ENCODE measurements around the gene NLGN2. TPM values are rescaled to one million over a fixed set of nuclear protein-coding genes. Genes with fewer than 3 reads are reported as not detected.

NLGN2 gene
- 1 to 10 TPM in 1 of 2 donors, under 1 TPM in 1; 0.47 to 1.3 TPM for total RNA-seq
- 1 to 10 TPM in 1 of 2 donors, under 1 TPM in 1; 0.24 to 2.4 TPM for polyA plus RNA-seq

DNA sequence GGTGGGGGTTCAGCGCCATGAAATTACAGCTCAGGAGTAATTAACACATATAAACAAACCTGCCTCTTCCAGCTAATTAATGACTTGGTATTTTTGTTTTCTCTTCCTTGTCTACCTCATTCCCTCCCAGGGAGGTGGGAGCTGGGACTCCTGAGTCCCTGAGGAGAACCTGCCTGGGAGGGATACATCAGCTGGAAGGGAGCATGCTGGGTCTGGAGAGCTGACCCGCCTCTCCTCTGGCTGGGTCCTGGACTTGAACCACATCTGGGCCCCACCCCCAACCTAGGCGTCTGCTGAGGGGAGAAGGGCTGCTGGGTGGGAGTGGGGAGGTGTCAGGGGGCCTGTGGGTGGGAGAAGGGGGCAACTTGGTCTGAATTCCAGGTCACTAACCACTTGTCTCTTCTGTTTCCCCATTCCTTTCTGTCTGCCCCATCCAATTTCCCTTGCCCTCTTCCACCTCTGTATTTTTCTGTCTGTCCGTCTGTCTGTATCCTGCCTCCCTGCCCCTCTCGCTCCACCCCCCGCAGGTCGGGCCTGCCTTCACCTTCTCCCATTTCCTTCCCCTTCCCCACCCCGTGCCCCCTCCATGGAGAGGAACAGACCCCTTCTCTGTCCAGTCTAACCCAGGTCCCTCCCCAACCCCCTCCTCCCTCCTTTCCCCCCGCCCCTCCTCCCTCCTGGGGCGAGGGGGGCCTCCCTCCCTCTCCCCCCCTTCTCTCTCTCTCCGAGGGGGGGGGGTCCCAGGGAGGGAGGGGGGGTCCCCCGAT, at the start of gene NLGN2:
Gene NLGN2, plus strand, starts transcription at position 361 of the 767 bp plus-strand sequence. CDS start 411 bp downstream, outside the sequence.
- no peak within 1 kb of the TSS for H3K4me3 ChIP-seq (ENCODE audit: low read depth in 1 of 3, low read length in 3 of 3)
- H3K9me3 ChIP-seq (ENCODE audit: control insufficient read depth in 4 of 4, low read length in 3 of 4): no peaks in the 10 kb centered on the region
- no peak within 1 kb of the TSS for H3K27ac ChIP-seq (ENCODE audit: low read depth in 1 of 2, low read length in 2 of 2)
- TF ChIP-seq, protein P1, sequence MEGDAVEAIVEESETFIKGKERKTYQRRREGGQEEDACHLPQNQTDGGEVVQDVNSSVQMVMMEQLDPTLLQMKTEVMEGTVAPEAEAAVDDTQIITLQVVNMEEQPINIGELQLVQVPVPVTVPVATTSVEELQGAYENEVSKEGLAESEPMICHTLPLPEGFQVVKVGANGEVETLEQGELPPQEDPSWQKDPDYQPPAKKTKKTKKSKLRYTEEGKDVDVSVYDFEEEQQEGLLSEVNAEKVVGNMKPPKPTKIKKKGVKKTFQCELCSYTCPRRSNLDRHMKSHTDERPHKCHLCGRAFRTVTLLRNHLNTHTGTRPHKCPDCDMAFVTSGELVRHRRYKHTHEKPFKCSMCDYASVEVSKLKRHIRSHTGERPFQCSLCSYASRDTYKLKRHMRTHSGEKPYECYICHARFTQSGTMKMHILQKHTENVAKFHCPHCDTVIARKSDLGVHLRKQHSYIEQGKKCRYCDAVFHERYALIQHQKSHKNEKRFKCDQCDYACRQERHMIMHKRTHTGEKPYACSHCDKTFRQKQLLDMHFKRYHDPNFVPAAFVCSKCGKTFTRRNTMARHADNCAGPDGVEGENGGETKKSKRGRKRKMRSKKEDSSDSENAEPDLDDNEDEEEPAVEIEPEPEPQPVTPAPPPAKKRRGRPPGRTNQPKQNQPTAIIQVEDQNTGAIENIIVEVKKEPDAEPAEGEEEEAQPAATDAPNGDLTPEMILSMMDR (IDR thresholded peaks at IDR 0.05; ENCODE audit: low read depth, low read length, missing input control): no peak
- TF ChIP-seq FOXA2 (IDR thresholded peaks at IDR 0.05): no peak
- DNase-seq (ENCODE audit: low spot score): no peak
- H3K4me1 ChIP-seq (ENCODE audit: control insufficient read depth in 4 of 4, insufficient read depth in 4 of 4, low read length in 3 of 4): peaks cover 4 to 7% (median 6%) of the 10 kb centered on the region in 4 donors
- no peaks in the 10 kb centered on the region for H3K36me3 ChIP-seq (ENCODE audit: control insufficient read depth in 4 of 4, insufficient read depth in 3 of 4, low read depth in 1 of 4, low read length in 3 of 4)
- no peak within 1 kb of the TSS for H3K9ac ChIP-seq (ENCODE audit: low read depth in 1 of 2, low read length in 2 of 2)
- 55% methylated on average over 11 of the region's 12 CpGs for WGBS
- no peaks in the 10 kb centered on the region for H3K27me3 ChIP-seq (ENCODE audit: control insufficient read depth in 4 of 4, insufficient read depth in 4 of 4, low read length in 3 of 4)

- no peaks in the 10 kb centered on the region for H3K27me3 ChIP-seq (ENCODE audit: control insufficient read depth in 4 of 4, insufficient read depth in 4 of 4, low read length in 3 of 4)
- TF ChIP-seq YY1 (IDR thresholded peaks at IDR 0.05) (no peak), JUND (IDR thresholded peaks at IDR 0.05) (no peak)
- TF ChIP-seq, protein P1 (IDR thresholded peaks at IDR 0.05; ENCODE audit: low read depth, low read length, missing input control): no peak
- no peak overlapping the region for H3K9ac ChIP-seq (ENCODE audit: low read depth in 1 of 2, low read length in 2 of 2)
- 59% methylated on average over 3 of the region's 3 CpGs for WGBS
- H3K4me3 ChIP-seq (ENCODE audit: low read depth in 1 of 3, low read length in 3 of 3): no peak overlapping the region
- no peak for DNase-seq (ENCODE audit: low spot score)
- no peaks in the 10 kb centered on the region for H3K9me3 ChIP-seq (ENCODE audit: control insufficient read depth in 4 of 4, low read length in 3 of 4)
- no peak overlapping the region for H3K27ac ChIP-seq (ENCODE audit: low read depth in 1 of 2, low read length in 2 of 2)
- no peaks in the 10 kb centered on the region for H3K4me1 ChIP-seq (ENCODE audit: control insufficient read depth in 4 of 4, insufficient read depth in 4 of 4, low read length in 3 of 4)
- H3K36me3 ChIP-seq (ENCODE audit: control insufficient read depth in 4 of 4, insufficient read depth in 3 of 4, low read depth in 1 of 4, low read length in 3 of 4): no peaks in the 10 kb centered on the region
These were observed 45.7 kb upstream of the NLGN2 start for GRCh38 chr17:7361906-7362305.

GRCh38 chr17:7363311-7363710, 44.3 kb upstream of the NLGN2 start:
- no peak overlapping the region for H3K9ac ChIP-seq (ENCODE audit: low read depth in 1 of 2, low read length in 2 of 2)
- no peak overlapping the region for H3K4me3 ChIP-seq (ENCODE audit: low read depth in 1 of 3, low read length in 3 of 3)
- H3K9me3 ChIP-seq (ENCODE audit: control insufficient read depth in 4 of 4, low read length in 3 of 4): no peaks in the 10 kb centered on the region
- no peaks in the 10 kb centered on the region for H3K4me1 ChIP-seq (ENCODE audit: control insufficient read depth in 4 of 4, insufficient read depth in 4 of 4, low read length in 3 of 4)
- 97% methylated on average over 6 of the region's 6 CpGs for WGBS
- no peak overlapping the region for H3K27ac ChIP-seq (ENCODE audit: low read depth in 1 of 2, low read length in 2 of 2)
- TF ChIP-seq HNF4G (IDR thresholded peaks at IDR 0.05): no peak
- no peak for TF ChIP-seq SP1 (IDR thresholded peaks at IDR 0.05)
- TF ChIP-seq, protein P2, sequence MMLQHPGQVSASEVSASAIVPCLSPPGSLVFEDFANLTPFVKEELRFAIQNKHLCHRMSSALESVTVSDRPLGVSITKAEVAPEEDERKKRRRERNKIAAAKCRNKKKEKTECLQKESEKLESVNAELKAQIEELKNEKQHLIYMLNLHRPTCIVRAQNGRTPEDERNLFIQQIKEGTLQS (IDR thresholded peaks at IDR 0.05): no peak
- TF ChIP-seq REST (IDR thresholded peaks at IDR 0.05): no peak
- TF ChIP-seq EGR1 (IDR thresholded peaks at IDR 0.05; ENCODE audit: low read depth in 2 of 2): no peak
- TF ChIP-seq, protein P3, sequence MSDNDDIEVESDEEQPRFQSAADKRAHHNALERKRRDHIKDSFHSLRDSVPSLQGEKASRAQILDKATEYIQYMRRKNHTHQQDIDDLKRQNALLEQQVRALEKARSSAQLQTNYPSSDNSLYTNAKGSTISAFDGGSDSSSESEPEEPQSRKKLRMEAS (IDR thresholded peaks at IDR 0.05): no peak
- TF ChIP-seq FOXA2 (IDR thresholded peaks at IDR 0.05): no peak
- TF ChIP-seq, protein P1 (IDR thresholded peaks at IDR 0.05; ENCODE audit: low read depth, low read length, missing input control): no peak
- no peak for TF ChIP-seq NR2F2 (IDR thresholded peaks at IDR 0.05)
- TF ChIP-seq RAD21 (IDR thresholded peaks at IDR 0.05): no peak
- no peak for DNase-seq (ENCODE audit: low spot score)
- no peaks in the 10 kb centered on the region for H3K36me3 ChIP-seq (ENCODE audit: control insufficient read depth in 4 of 4, insufficient read depth in 3 of 4, low read depth in 1 of 4, low read length in 3 of 4)
- no peaks in the 10 kb centered on the region for H3K27me3 ChIP-seq (ENCODE audit: control insufficient read depth in 4 of 4, insufficient read depth in 4 of 4, low read length in 3 of 4)
